NCI-H1105 (cell line): ENCODE results near the gene SPO11.

Experiments
- DNase-seq: peaks from one replicate; lab custom pipeline; 2025; lab: John Stamatoyannopoulos, UW

SPO11 gene, protein sequence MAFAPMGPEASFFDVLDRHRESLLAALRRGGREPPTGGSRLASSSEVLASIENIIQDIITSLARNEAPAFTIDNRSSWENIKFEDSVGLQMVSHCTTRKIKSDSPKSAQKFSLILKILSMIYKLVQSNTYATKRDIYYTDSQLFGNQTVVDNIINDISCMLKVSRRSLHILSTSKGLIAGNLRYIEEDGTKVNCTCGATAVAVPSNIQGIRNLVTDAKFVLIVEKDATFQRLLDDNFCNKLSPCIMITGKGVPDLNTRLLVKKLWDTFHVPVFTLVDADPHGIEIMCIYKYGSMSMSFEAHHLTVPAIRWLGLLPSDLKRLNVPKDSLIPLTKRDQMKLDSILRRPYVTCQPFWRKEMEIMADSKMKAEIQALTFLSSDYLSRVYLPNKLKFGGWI

DNA sequence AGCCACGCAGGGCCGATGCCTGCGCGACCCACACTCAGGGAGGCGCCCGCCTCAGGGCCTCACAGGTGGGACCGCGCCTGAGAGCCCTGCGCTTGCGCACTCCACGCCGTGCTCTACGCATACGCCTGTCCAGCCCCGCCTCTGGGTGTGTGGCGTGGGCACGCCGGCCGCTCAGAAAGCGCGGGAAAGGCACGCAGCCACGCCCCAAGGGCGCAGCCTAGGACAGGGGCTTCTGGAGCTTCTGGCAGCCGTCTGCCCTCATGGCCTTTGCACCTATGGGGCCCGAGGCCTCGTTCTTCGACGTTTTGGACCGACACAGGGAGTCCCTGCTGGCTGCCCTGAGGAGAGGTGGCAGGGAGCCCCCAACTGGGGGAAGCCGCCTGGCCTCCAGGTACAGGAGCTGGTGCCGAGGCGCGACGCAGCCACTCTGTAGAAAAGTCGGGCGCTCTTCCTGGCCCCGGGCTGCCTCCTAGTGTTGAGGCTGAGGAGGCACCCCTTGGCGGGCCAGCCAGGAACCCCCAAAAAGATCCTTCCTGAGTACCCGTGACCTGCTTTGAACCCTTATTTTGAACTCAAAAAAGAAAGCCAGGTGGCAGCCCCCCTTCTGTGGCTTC, at the start of gene SPO11:
Gene SPO11 (plus strand): TSS at position 196 of the 614 bp plus-strand sequence. CDS start 65 bp downstream, at position 261.
- no peak for DNase-seq

DNA sequence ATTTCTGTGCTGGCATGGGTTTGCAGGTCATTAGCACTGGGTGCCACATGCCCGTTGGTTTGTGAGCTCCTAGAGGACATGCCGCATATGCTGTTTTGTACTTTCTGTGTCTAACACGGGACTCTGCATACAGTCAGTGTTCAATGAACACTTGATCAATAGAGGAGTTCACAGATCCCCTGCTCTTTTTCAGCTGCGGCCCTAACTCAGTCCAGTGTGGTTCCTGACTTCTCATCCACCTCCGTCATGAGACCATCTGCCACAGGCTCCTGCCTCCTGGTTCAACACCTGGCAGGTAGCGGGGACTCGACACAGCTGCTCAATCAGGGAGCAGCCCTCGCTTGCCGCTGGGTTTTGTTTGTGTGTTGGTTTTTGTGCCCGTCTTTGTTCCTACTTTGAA, 49.4 kb upstream of the SPO11 start:
- no peak for DNase-seq

DNA sequence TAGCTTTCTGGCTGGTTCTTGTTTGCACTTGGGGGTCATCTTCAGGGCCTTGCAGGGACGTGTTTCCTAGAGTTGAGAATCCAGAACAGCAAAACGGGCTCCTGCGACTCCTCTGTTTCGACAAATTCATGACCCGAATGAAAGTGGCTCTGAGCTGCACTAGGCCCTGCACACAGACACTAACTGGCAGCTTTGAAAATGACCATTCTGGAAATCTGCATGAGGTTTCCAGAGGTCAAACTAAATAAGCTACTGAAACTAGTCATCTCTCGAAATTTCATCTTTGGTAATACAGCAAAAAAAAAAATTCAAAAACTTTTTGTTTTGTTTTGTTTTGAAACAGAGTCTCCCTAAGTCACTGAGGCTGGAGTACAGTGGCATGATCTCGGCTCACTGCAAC, 47.7 kb upstream of the SPO11 start:
- no peak for DNase-seq

DNA sequence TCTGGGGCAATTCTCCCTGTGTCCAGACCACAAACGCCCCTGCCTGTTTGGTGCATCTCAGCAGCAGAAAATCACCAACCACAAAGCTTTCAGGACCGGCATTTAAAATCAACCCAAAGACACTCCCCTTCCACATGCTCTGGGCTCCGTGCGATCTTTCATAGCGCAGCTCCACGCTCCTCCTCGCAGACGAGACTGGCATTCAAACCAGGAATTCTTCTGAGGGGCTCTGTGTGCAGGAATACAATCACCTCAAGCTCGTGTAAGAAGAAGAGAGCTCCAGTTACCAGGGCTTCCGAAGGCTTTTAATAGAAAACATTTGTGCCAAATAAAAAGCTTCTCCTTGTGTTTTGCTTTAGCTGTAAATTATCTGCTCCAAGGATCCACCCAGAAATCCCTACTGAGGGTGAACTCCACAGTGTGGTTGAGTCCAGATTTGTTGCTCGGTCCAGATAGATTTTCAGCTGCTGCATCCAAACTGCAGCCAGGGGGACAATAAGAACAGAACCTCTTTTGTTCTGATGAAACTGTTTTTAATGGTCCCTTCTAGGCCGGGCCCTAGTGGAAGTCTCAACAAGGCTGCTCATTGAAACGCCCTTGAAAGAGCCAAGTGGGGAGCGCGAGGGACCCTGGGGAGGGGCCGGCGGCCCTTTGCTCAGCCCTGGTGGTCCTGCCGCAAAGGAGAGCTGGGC, 46.8 kb upstream of the SPO11 start:
- no peak for DNase-seq

DNA sequence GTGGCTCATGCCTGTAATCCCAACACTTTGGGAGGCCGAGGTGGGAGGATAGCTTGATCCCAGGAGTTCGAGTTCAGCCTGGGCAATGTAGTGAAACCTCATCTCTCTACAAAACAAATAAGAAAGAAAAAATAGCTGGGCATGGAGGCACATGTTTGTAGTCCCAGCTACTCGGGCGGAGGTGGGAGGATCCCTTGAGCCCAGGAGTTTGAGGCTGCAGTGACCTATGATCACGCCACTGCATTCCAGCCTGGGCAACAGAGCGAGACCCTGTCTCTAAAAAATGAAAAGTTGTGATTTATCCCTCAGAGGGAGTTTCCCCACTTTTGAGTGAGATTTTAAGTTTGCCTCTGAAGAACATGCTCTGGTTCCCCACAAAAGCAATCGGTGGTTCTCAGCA, 45.7 kb upstream of the SPO11 start:
- DNase-seq = no peak

DNA sequence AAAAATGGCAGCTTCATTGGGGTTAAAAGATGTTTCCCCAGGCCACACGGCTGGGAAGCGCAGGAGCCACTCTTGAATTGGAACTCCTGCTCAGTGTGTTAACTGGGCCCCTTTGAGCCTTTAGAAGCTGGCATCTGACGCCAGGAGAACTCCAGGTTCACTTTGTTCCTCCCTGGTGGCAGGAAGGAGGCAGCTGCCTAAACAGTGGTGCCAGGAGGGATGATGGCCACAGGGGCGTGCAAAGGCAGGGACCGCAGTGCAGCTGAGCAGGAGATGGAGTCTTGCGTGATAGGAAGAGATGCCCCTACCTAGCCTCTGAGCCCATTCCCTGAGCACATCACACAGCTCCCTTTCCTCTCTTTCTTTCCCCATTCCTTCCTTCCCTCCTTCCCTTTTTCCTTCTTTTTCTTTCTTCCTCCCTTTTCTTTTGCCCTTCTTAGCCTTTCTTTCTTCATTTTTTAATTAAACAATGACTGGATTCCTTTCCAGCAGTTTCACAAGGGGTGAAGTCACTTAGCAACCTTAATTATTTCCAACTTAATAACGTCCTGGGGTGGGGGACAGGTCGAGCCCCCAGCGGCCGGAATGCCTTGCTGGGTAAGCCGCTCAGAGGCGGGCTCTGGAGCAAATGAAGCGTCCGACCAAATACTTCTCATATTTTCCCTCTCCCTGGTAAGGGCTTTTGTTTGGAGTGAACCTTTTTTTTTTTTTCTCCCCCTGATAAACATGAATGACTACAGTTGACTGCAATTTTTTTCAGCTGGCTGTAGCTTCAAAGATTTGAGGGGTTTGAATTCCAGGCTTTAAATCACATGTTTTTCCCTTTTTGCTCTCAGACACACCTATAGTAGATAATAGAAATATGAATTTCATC, 42.4 kb upstream of the SPO11 start:
- DNase-seq = no peak

DNA sequence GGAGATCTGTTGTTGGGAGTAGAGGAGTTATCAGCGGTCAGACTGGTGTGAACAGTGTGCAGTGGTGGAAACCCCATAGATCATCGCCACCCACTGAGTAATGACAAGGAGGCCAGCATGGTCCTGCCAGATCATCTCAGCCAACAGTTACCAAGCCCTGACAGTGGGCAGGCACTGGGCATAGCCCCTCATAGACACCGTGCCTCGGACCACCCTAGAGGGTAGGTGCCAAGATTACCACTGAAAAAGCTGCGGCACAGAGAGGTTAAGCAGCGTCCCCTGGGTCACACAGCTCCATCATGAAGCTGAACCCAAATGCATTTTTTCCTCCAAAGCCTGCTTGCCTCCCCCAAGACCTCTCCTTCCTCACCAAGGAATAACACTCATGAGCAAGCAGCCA, 41.7 kb upstream of the SPO11 start:
- no peak for DNase-seq

DNA sequence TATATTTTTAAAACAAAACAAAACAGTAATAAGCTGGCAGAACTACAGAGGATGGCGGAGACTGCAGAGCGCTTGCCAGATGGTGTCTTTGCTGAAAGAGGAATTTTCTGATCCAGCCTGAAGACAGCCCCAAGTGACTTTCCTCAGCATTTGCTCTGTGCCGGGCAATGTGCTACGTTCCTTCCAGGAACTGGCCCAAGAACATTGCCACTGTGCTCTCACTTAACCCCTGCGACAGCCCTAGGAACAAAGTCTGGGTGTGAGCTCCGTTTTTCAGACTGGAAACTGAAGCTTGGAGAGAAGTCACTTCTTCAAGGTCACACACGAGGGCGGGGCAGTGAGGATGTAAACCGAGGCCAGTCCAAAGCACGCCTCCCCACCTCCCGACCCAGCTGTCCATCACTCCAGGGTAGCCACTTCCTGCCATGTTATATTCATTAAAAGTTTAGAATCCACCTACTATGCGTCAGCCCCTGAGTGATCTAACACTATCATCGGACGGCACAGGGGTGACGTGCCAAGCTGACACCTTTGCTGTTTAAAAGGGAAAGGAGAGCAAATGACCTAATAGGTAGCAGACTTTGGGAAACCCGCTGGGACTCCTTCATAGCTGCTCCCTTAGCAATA, 40.8 kb upstream of the SPO11 start:
- no peak for DNase-seq

DNA sequence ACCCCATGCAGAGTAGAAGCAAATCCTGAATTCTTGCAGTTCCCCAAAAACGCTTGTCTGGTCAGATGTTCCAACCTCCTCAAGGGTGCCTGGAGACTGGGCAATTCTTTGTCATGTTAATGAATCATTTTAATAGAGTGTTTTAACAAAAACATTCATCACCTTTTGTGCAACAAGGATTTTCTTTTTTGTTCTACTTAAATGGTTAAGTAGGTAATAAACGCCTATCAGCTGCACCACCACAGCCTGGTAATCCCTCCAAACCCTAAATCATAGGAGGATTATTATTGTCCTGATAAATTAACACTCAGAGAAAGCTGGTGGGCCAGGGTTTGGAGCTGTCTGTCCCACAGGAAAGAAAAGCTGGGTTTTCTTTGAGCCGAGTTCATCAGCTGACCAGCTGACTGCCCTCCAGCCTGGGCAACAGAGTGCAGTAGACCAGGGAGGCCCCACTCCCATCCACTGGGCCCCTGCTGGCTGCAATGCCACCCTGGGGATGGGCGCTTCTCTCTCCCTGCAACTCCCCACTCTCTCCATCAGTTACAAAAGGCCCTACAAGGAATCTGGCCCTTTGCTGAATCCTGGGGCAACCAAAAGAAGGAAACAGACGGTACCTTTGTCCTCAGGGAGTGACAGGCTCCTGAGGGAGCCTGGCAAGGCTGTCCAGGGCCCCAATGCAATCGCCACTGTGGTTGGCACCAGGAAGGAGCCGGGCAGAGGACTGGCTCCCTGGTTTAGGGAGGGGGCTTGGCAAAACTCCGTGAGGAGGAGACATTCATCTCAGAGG, 40.0 kb upstream of the SPO11 start:
- no peak for DNase-seq

DNA sequence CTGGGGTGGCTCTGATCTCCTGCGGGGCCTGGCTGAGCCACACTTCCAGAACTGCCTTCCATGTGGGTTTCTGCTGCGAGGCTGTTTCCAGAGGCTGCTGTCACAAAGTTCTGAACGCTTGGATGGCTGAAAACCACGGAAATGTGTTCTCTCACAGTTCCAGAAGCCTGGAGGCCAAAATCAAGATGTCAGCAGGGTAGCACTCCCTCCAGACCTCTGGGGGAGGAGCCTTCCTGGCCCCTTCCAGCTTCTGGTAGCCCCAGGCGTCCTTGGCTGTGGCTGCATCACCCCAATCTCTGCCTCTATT, 39.5 kb upstream of the SPO11 start:
- no peak for DNase-seq

DNA sequence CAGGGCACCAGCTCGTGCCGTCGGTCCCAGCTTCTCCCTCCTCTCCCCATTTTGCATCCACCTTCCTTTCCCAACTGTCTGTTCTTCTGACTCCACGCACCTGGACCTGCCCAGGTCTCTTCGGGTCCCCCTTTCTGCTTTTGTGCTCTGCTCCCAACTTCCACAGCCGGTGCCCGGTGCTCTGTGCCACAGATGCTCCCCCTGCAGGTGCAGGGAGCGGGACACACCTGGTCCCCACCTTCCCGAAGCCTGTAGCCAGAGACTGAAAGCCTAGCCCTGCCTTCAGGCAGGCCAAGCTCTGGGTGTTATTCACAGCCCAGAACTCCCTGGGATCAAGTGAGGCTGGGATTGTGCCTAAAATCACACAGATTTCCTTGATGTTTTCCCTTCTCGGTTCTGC, 38.6 kb upstream of the SPO11 start:
- DNase-seq = no peak

DNA sequence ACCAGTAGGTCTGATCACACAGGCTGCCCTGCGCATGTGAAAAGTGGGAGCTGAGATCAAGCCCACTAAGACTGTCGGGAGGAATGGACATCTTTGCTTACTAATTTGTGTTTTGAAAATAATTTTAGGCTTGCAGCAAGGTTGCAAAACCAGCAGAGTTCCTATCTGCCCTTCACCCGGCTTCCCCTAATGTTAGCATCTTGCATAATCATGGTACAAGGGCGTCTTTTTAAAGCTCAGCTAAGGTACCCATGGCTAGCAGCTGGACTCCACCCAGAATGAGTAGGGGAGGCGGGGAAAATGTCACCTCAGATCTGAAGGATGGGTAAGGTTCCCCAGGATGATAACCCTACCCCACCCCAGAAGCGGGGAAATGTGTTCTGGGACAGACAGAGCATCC, 37.9 kb upstream of the SPO11 start:
- no peak for DNase-seq

DNA sequence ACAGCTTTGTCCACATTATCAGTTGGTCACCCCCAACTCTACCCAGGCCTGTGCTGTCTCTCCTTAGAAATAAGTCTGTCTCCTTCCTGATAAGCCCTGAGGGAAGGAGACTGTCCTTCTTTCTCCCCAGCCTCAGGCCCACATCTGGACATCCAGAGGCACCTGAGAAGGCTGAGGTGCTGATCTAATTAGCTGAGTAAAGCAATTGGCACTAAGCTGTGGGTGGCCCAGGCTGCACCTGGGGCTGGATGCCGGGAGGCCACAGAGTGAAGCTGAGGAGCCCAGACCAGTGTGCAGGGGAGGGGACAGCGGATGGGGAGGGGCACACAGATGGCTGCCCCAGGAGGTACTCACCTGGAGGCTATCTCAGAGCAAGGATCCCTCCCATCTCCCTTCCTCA, 37.0 kb upstream of the SPO11 start:
- DNase-seq = no peak

DNA sequence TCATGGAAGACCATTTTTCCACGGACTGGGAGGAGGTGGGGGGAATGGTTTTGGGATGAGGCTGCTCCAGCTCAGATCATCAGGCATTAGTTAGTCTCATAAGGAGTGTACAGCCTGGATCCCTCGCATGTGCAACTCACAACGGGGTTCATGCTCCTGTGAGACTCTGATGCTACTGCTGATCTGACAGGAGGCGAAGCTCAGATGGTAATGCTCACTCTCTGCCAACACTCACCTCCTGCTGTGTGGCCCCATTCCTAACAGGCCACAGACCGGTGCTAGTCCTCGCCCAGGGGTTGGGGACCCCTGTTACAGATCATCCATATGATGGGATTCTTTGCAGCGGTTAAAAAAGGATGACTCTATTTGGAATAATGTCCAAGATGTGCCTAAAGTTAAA, 35.6 kb upstream of the SPO11 start:
- DNase-seq = no peak

DNA sequence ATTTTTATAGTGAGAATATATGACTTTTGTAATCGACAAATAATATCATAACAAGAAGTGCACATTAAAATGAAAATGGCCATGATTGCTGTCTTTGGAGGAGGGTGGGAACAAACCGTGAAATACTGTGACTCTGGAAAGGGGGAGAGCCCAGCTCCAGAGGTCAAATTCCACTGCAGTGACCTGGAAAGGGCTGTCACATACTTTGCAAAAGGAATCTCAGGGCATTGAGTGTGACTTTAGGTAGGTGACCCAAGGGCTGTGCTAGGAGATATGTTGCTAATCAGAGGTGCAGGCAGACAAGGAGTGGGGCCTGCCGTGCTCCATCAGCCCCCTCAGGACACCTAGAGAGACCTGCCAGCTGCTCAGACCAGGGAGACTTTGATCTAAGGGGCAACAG, 35.1 kb upstream of the SPO11 start:
- no peak for DNase-seq

DNA sequence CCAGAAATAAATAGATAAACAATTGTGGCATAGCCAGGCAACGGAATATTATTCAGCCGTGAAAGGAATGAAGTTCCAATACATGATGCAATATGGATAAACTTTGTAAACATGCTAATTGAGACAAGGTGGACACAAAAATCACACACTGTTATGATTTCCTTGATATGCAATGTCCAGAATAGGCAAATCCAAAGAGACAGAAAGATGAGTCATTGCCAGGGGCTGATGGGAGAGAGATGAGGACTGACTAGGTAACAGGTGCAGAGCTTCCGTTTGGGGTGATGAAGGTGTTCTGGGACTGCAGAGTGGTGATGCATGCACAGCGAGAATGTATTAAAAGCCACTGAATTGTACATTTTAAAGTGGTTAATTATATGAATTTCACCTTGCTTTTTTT, 31.1 kb upstream of the SPO11 start:
- no peak for DNase-seq

DNA sequence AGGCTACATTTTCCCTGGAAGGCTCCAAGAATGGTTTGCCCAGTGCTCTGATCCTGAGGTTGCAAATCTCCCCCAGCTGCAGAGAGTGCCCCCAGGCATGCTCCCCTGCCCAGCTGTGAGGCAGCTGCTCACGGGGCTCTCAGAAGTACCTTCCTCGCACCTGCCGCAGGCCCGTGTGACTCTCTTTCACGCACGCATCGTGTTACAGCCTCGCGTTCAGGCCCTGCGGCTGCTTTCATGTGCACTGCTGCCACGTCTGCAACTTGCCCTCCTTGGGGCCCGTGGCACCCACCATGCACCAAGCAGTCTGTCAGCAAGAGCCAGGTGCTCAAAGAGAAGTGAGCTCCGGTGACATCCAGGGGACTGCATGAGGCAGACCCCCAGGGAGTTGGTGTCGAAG, 28.6 kb upstream of the SPO11 start:
- no peak for DNase-seq

DNA sequence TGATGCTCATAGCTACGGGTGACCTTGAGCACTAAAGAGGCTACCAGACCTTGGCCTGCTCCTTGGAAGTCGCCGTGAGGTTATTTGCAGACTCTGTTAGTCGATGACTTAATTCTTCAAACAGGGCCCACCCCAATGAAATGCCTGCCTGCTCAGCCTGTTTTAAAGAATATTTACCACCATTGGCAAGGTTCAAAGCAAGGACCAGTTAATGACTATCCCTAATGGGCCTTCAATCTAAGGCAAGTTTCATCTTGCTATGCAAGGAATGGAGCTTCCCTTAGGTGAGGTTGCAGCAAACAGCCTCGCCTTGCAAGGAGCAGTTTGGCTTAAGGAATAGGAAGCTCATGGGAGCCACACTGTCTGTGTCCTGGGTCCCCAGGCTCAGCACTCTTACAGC, 22.9 kb upstream of the SPO11 start:
- no peak for DNase-seq

DNA sequence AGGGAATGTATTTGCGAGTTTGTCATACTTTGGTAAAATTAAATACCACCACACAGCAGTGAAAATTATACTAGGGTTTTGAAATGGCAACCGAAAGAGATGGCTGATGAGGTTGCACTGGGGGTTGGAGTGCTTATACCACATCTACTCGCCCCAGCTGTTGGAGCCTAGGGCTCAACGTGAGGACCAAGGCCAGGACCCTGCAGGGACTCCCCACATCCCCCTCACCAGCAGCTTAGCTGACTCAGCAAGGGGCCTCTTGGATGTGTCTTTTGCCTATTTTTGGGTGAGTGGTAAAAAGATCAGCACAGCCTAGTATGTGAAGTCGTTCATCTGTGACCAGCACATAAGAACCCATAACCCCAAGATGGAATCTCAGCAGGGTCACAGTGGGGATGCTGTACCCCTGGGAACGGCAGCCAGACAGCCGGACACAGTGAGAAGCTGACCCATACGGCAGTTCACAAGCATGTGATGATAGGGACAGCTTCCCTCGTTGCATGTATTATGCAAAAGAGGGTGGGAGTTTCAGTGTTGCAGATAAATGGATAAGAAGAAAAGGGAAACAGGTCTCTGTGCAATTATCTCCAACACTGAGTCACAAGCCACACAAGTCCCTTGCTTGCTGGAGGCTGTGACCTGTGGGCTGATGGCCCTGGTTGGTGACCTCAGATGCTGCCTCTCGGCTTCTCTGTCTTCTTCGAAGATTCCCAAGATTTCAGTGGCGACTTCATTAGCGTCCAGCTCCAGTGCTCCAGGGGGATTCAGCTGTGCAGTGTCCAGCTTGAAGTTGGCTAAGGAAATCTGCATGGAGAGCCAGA, 20.9 kb upstream of the SPO11 start:
- no peak for DNase-seq

DNA sequence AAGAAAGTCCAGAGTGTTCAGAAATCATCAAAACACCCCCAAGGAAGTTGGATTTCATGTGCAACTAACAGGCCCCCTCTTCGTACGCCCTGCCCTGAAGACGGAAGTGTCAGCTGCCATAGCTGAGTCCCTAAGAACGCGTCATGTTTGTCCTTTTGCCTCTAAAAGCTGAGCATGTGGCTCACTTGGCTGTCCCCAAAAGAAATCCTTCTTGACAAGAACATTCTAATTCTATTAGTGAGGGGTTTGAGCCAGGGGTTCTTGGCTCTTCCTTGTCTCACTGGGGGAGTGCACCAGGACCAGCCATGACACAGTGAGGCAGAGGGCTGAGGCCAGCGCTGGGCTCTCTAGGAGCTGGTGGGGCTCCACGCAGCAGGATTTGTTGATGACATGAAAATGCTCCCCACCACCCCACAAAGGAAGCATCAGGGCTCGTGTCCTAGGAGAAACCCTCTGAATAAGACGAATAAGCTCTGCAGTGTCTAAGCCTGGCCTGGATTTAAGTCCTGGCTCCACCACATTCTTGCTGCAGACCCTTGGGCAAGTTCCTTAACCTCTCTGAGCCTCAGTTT, 20.0 kb upstream of the SPO11 start:
- no peak for DNase-seq
